22Rv1 (cell line): ENCODE data around the gene FCRL6.

ENCODE experiments used
- H3K27ac ChIP-seq: fragments of 450-650 bp; 2 replicates; pipeline ENCODE4 v1.5.1; 2017
- CTCF ChIP-seq: fragments of 450-650 bp; IDR thresholded peaks from 2 replicates; pipeline ENCODE4 v1.5.1; 2017; ENCODE audit warnings: mild to moderate bottlenecking
- ZFX ChIP-seq: fragments of 450-650 bp; IDR thresholded peaks from 2 replicates; pipeline ENCODE4 v1.6.1; 2017; ENCODE audit warnings: antibody characterized with exemption, borderline replicate concordance

FCRL6 gene

GRCh38 chr1:159771127-159771895 is 30.8 kb upstream of the FCRL6 start:
- TF ChIP-seq ZFX (no peak), CTCF (no peak)
- H3K27ac ChIP-seq = no peak overlapping the region

GRCh38 chr1:159774465-159774864 is 27.7 kb upstream of the FCRL6 start:
- no peak overlapping the region for H3K27ac ChIP-seq
- TF ChIP-seq CTCF = no peak

GRCh38 chr1:159775716-159776115 is 26.4 kb upstream of the FCRL6 start:
- no peak for TF ChIP-seq ZFX
- no peak for TF ChIP-seq CTCF
- H3K27ac ChIP-seq = no peak overlapping the region

- H3K27ac ChIP-seq = no peak overlapping the region
- TF ChIP-seq ZFX (no peak), CTCF (no peak)
These were observed 23.9 kb upstream of the FCRL6 start for GRCh38 chr1:159778266-159778665.

GRCh38 chr1:159779403-159779851 is 22.7 kb upstream of the FCRL6 start:
- TF ChIP-seq ZFX (no peak), CTCF (no peak)
- H3K27ac ChIP-seq = no peak overlapping the region

- peak within 1 kb of the TSS; percentile 48 for H3K27ac ChIP-seq
- TF ChIP-seq CTCF (peak; percentile 99), ZFX (no peak)
These were observed 21.3 kb upstream of the FCRL6 start, which contains the start of gene DUSP23 for GRCh38 chr1:159780583-159781582. Gene DUSP23, plus strand, starts transcription at chr1:159780962. Its CDS starts 139 bp downstream, at chr1:159781101.

GRCh38 chr1:159781992-159782391 is 20.2 kb upstream of the FCRL6 start:
- TF ChIP-seq ZFX (no peak), CTCF (no peak)
- no peak overlapping the region for H3K27ac ChIP-seq
